Bronchial epithelial cell (primary cell): Measurements from ENCODE around the gene MORC2. TPM values are rescaled to one million over a fixed set of nuclear protein-coding genes. Genes with fewer than 3 reads are reported as not detected.

ENCODE experiments used
- DNase-seq: peaks from one replicate; pipeline ENCODE4 v3.0.0-alpha.2; 2010; ENCODE audit warnings: low read depth
- FAIRE-seq: peaks from 2 replicates; lab custom pipeline; 2011; peaks lifted over from hg19 to GRCh38; lab: Jason Lieb, UNC
- H3K27me3 ChIP-seq: 2 replicates; pipeline ENCODE4 v1.5.1; 2011; ENCODE audit warnings: low read length; ENCODE audit not compliant: control insufficient read depth, insufficient read depth
- H3K36me3 ChIP-seq: 2 replicates; pipeline ENCODE4 v1.5.1; 2011; ENCODE audit warnings: low read length; ENCODE audit not compliant: control insufficient read depth, insufficient read depth
- H3K4me3 ChIP-seq: 2 replicates; pipeline ENCODE4 v1.5.1; 2011; ENCODE audit warnings: mild to moderate bottlenecking, low read depth, low read length, control low read depth
- total RNA-seq: library from RNA; depleted of rRNA; stranded (reverse); fragments of >200 nt; gene quantifications from 2 replicates; pipeline ENCODE4 v1.2.1, GENCODE V29; 2014
- TF ChIP-seq, protein P1 (sequence below): IDR thresholded peaks from 2 replicates; pipeline ENCODE4 v1.5.1; 2011; ENCODE audit warnings: mild to moderate bottlenecking, moderate library complexity, low read length, control low read depth, inconsistent platforms; ENCODE audit not compliant: insufficient read depth, severe bottlenecking

Gene MORC2
- total RNA-seq, 1 donor from 2014 or later = 12.6 TPM

DNA sequence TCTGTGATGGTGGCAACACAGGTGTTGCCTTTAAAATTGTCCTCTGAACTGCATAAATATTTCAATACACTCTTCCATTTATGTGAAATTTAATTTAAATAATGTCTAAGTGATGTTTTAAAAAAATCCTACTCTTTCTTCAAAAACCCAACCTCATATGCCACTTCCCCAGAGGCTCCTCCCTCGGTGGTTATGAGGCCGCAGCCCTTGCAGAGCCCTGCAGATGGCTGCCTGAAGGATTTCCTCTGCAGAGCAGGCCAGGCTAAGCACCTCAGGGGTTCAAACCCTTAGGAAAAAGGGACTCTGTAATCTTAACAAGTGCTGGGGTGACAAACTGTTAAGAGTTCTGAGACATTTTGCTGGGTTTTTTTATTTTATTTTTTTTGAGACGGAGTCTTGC is 25.2 kb downstream of the MORC2 start:
- FAIRE-seq = no peak
- DNase-seq = no peak
- peaks cover 34% of the 10 kb centered on the region for H3K36me3 ChIP-seq
- TF ChIP-seq, protein P1, sequence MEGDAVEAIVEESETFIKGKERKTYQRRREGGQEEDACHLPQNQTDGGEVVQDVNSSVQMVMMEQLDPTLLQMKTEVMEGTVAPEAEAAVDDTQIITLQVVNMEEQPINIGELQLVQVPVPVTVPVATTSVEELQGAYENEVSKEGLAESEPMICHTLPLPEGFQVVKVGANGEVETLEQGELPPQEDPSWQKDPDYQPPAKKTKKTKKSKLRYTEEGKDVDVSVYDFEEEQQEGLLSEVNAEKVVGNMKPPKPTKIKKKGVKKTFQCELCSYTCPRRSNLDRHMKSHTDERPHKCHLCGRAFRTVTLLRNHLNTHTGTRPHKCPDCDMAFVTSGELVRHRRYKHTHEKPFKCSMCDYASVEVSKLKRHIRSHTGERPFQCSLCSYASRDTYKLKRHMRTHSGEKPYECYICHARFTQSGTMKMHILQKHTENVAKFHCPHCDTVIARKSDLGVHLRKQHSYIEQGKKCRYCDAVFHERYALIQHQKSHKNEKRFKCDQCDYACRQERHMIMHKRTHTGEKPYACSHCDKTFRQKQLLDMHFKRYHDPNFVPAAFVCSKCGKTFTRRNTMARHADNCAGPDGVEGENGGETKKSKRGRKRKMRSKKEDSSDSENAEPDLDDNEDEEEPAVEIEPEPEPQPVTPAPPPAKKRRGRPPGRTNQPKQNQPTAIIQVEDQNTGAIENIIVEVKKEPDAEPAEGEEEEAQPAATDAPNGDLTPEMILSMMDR = no peak
- H3K27me3 ChIP-seq = no peaks in the 10 kb centered on the region
- H3K4me3 ChIP-seq = no peak overlapping the region

GRCh38 chr22:30941363-30941740 is 27.2 kb downstream of the MORC2 start:
- Histone ChIP-seq H3K36me3 (peaks cover 47% of the 10 kb centered on the region), H3K4me3 (no peak overlapping the region), H3K27me3 (no peaks in the 10 kb centered on the region)
- TF ChIP-seq, protein P1 = no peak
- DNase-seq = no peak
- no peak for FAIRE-seq

DNA sequence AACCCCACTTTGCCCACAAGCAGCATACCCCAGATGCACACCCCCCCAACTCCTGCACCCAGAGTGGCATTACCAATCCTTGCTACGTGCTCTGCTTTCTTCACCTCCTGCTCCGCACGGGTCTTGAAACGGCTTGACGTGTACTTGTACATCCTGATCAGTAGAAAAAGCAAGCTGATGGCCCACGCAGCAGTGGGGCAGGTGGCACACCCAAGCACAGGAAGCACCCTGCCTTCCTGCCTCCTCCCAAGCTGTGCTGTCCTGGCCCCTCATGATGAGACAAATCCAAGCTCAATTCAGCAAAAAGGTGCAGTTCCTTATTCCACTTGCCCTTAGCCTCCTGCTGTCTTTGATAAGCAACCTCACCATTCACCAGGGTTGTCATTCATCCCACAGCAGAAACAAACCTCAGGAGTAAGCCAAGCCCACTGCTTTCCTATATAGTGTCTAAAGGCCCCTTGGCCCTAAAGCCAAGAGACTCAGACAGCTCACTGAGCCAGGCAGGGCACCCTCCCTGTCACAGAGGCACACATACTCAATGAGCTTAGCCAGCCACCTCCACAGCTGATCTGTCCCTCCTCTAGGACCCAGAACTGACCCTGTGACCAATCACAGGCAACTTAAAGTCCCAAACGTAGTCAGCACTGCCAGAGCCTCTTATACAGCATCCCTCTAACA is 27.8 kb downstream of the MORC2 start:
- no peak overlapping the region for H3K4me3 ChIP-seq
- FAIRE-seq (peak; percentile 85), DNase-seq (no peak)
- no peaks in the 10 kb centered on the region for H3K27me3 ChIP-seq
- peaks cover 48% of the 10 kb centered on the region for H3K36me3 ChIP-seq
- TF ChIP-seq, protein P1 = no peak

- DNase-seq (no peak), FAIRE-seq (peak; percentile 18)
- peaks cover 48% of the 10 kb centered on the region for H3K36me3 ChIP-seq
- no peak overlapping the region for H3K4me3 ChIP-seq
- H3K27me3 ChIP-seq = no peaks in the 10 kb centered on the region
- TF ChIP-seq, protein P1 = no peak
Measured at GRCh38 chr22:30934053-30934452, 34.5 kb downstream of the MORC2 start.

GRCh38 chr22:30933457-30933856 is 35.1 kb downstream of the MORC2 start:
- Histone ChIP-seq H3K36me3 (peaks cover 48% of the 10 kb centered on the region), H3K4me3 (no peak overlapping the region), H3K27me3 (no peaks in the 10 kb centered on the region)
- TF ChIP-seq, protein P1 = no peak
- no peak for FAIRE-seq
- DNase-seq = no peak

DNA sequence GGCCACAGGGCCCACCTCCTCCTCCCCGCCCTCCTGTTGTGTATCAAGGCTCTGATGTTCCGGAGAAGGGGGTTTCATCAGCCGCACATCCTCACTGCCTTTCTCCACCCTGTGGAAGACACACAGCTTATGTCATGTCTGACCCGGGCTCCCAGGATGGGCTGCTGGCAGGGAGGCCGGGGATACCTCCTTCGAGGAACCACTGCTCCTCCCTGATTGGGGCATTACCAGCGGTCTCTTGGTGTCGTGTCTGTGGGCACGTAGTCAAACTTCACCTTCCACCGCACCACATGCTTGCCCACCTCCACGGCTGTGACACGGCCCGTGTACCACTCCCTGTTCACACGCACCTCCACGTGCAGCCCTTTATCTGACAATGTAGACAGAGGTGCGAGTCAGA is 35.9 kb downstream of the MORC2 start:
- no peaks in the 10 kb centered on the region for H3K27me3 ChIP-seq
- peaks cover 44% of the 10 kb centered on the region for H3K36me3 ChIP-seq
- DNase-seq (no peak), FAIRE-seq (no peak)
- H3K4me3 ChIP-seq = no peak overlapping the region
- TF ChIP-seq, protein P1 = no peak
